Upper lobe of left lung (tissue), 4 donors: ENCODE measurements around the gene SRRM5.

Experiments
- POLR2A ChIP-seq, 4 donors: fragments of 450-650 bp; IDR thresholded peaks; one replicate each; pipeline ENCODE4 v1.5.1; 2016 to 2017; ENCODE audit warnings: antibody characterized with exemption in 4 of 4, mild to moderate bottlenecking in 2 of 4
- POLR2AphosphoS5 ChIP-seq, 2 donors: sonication (generic); formaldehyde crosslinking; IDR thresholded peaks; one replicate each; pipeline ENCODE4 v1.5.1; 2017; ENCODE audit warnings: antibody characterized with exemption in 2 of 2
- TF ChIP-seq, protein P1 (sequence below), 6 experiments: fragments of 450-650 bp in 4 of 6; fragments of 200-600 bp in 2 of 6; sonication (generic) in 2 of 6; IDR thresholded peaks; one replicate each; pipeline ENCODE4 v1.5.1; 2016 to 2019; ENCODE audit warnings: antibody characterized with exemption in 6 of 6

DNA sequence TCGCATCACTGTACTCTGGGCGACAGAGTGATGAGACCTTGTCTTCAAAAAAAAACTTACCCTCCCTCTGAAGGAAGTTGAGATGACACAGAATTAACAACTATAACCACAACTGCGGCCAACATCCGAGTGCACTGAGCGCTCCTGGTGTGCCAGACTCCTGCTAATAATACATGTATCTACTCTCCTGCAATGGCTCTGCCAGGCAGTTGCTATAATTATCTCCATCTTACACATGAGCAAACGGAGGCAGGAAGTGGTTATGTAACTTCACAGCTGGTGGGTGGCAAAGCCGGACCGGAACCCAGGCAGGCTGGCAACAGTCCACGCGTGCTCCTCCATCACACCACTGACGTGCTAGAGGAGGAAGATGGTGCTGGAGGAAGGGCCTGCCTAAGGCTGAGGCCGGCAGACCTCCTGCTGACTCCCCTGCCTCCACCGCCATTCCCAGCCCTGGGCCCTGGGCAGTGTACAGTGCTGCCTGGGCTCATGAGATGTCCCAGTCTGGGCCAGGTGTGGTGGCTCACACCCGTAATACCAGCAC lies 49.1 kb upstream of the SRRM5 start:
- TF ChIP-seq POLR2A (IDR thresholded peaks at IDR 0.05) (peak in 1 of 4 donors; percentile 11), POLR2AphosphoS5 (IDR thresholded peaks at IDR 0.05) (peak; percentile 76 to 89)
- TF ChIP-seq, protein P1, sequence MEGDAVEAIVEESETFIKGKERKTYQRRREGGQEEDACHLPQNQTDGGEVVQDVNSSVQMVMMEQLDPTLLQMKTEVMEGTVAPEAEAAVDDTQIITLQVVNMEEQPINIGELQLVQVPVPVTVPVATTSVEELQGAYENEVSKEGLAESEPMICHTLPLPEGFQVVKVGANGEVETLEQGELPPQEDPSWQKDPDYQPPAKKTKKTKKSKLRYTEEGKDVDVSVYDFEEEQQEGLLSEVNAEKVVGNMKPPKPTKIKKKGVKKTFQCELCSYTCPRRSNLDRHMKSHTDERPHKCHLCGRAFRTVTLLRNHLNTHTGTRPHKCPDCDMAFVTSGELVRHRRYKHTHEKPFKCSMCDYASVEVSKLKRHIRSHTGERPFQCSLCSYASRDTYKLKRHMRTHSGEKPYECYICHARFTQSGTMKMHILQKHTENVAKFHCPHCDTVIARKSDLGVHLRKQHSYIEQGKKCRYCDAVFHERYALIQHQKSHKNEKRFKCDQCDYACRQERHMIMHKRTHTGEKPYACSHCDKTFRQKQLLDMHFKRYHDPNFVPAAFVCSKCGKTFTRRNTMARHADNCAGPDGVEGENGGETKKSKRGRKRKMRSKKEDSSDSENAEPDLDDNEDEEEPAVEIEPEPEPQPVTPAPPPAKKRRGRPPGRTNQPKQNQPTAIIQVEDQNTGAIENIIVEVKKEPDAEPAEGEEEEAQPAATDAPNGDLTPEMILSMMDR (IDR thresholded peaks at IDR 0.05): no peak
